Measurements from ENCODE around the gene UBTD2.

GRCh38 chr5:172211676-172212075 lies 71.9 kb downstream of the UBTD2 start:
- TF ChIP-seq CTCF (conservative IDR thresholded peaks at IDR 0.05 in 1 of 2, IDR thresholded peaks at IDR 0.05 in 1 of 2; ENCODE audit: low read depth in 1 of 2, low read length in 2 of 2) (no peak), EZH2 (IDR thresholded peaks at IDR 0.05; ENCODE audit: low read length, missing control alignments) (no peak)

All from fibroblast of lung (primary cell).